OCI-LY3 (cell line): ENCODE data around the gene CDC14C.

Experiments
- H2AFZ ChIP-seq: fragments of 200-600, 300-600 bp; shearing (Covaris generic); 2 replicates; pipeline ENCODE4 v1.6.0; 2014; ENCODE audit warnings: antibody characterized with exemption, low read depth, low read length
- H3K27ac ChIP-seq: fragments of 200-600, 300-600 bp; sonication (generic); 2 replicates; pipeline ENCODE4 v1.5.1; 2014; ENCODE audit warnings: mild to moderate bottlenecking, low read length, moderate library complexity, mixed read lengths
- H3K27me3 ChIP-seq: fragments of 200-600, 300-600 bp; sonication (generic); 2 replicates; pipeline ENCODE4 v1.6.1; 2014; ENCODE audit warnings: low read depth, low read length, mixed read lengths
- H3K36me3 ChIP-seq: fragments of 200-600, 300-600 bp; sonication (generic); replicated peaks from 2 replicates; pipeline ENCODE3; 2014; ENCODE audit warnings: low read depth, low read length, mixed read lengths
- H3K4me1 ChIP-seq: fragments of 300-600, 200-600 bp; sonication (generic); 2 replicates; pipeline ENCODE4 v1.6.1; 2014; ENCODE audit warnings: low read length, mixed read lengths
- H3K4me2 ChIP-seq: fragments of 200-600, 300-600 bp; sonication (generic); 2 replicates; pipeline ENCODE4 v1.6.1; 2014; ENCODE audit warnings: low read length, mixed read lengths
- H3K4me3 ChIP-seq: fragments of 300-600, 200-600 bp; sonication (generic); 2 replicates; pipeline ENCODE4 v1.5.1; 2014; ENCODE audit warnings: antibody characterized with exemption, mild to moderate bottlenecking, low read length, moderate library complexity
- H3K79me2 ChIP-seq: fragments of 300-600, 200-600 bp; shearing (Covaris generic); 2 replicates; pipeline ENCODE4 v1.6.1; 2014; ENCODE audit warnings: mild to moderate bottlenecking, low read length, mixed read lengths
- H3K9ac ChIP-seq: fragments of 300-600, 200-600 bp; shearing (Covaris generic); 2 replicates; pipeline ENCODE4 v1.6.0; 2014; ENCODE audit warnings: mild to moderate bottlenecking, low read length, moderate library complexity
- H3K9me3 ChIP-seq: fragments of 200-600, 300-600 bp; shearing (Covaris generic); 2 replicates; pipeline ENCODE4 v1.6.1; 2014; ENCODE audit warnings: low read length, mixed read lengths; ENCODE audit not compliant: insufficient read depth
- H4K20me1 ChIP-seq: fragments of 200-600, 300-600 bp; sonication (generic); 2 replicates; pipeline ENCODE4 v1.6.1; 2016; ENCODE audit warnings: low read length, mixed read lengths; ENCODE audit not compliant: insufficient read depth
- EZH2phosphoT487 ChIP-seq: fragments of 200-600 bp; shearing (Covaris generic); IDR thresholded peaks from 2 replicates; pipeline ENCODE4 v1.6.1; 2018; ENCODE audit warnings: antibody characterized with exemption, mixed run types, low read depth
- TF ChIP-seq, protein P1 (sequence below): fragments of 200-600, 300-600 bp; sonication (generic); IDR thresholded peaks from 2 replicates; pipeline ENCODE4 v1.5.1; 2014; ENCODE audit warnings: antibody characterized with exemption, low read length, low read depth

CDC14C gene

DNA sequence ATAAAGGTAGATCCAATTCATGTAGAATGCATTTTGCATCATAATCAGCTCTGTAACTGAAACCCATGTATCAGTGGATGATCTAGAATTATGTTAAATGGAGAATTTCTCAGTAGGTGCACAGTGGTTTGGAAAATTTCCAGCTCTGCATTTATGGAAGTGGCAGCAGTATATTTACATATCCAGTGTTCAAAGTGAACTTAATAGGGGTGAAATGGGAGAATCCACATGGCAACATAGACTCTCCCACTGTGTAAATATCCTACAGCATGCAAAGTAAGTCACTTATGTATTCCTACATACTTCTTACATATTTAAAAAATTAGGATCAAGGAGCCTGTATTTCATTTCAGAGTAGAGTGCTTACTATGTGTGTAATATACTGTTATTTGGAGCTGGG lies 35.3 kb downstream of the CDC14C start:
- Histone ChIP-seq H3K4me1 (no peaks in the 10 kb centered on the region), H3K4me3 (no peak overlapping the region), H4K20me1 (no peaks in the 10 kb centered on the region), H3K9me3 (no peaks in the 10 kb centered on the region), H3K27me3 (no peaks in the 10 kb centered on the region), H3K9ac (no peak overlapping the region), H3K79me2 (no peaks in the 10 kb centered on the region), H3K36me3 (no peaks in the 10 kb centered on the region), H3K4me2 (no peak overlapping the region), H3K27ac (no peak overlapping the region), H2AFZ (no peak overlapping the region)
- no peak for TF ChIP-seq EZH2phosphoT487
- TF ChIP-seq, protein P1, sequence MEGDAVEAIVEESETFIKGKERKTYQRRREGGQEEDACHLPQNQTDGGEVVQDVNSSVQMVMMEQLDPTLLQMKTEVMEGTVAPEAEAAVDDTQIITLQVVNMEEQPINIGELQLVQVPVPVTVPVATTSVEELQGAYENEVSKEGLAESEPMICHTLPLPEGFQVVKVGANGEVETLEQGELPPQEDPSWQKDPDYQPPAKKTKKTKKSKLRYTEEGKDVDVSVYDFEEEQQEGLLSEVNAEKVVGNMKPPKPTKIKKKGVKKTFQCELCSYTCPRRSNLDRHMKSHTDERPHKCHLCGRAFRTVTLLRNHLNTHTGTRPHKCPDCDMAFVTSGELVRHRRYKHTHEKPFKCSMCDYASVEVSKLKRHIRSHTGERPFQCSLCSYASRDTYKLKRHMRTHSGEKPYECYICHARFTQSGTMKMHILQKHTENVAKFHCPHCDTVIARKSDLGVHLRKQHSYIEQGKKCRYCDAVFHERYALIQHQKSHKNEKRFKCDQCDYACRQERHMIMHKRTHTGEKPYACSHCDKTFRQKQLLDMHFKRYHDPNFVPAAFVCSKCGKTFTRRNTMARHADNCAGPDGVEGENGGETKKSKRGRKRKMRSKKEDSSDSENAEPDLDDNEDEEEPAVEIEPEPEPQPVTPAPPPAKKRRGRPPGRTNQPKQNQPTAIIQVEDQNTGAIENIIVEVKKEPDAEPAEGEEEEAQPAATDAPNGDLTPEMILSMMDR = no peak

DNA sequence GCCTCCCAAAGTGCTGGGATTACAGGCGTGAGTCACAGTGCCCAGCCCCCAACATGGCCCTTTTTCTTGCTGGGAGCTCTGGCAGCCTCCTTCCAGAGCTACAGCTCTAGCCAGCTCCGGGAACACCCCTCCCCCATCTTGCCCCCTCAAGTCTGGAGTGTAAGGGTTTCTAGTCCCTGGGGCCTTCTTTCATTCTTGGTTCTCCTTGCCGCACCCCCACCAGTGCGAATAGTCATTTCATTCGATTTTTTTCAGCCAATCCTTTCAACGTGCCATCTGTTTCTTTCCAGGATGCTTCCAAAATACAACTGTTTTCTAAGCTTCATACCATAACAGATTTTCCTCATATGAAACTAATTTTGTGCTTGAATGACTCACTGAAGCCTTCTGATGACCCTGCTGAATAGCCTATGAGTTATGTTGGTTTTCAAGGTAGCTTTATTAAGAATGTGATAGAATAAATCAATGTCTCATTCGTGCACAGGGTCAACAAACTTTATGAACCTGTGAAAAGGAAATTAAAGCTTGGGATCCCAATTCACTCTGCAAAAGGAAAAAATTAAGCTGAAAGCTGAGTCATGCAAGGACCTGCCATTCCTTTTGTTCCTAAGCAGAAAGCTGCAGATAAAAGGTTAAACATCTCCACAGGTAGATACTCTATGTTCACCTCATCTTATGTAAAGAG lies 38.6 kb downstream of the CDC14C start:
- no peaks in the 10 kb centered on the region for H3K36me3 ChIP-seq
- no peaks in the 10 kb centered on the region for H3K9me3 ChIP-seq
- H3K4me2 ChIP-seq = no peak overlapping the region
- H2AFZ ChIP-seq = no peak overlapping the region
- H3K79me2 ChIP-seq = no peaks in the 10 kb centered on the region
- no peak overlapping the region for H3K9ac ChIP-seq
- H3K27me3 ChIP-seq = no peaks in the 10 kb centered on the region
- H3K4me1 ChIP-seq = no peaks in the 10 kb centered on the region
- H3K27ac ChIP-seq = no peak overlapping the region
- H4K20me1 ChIP-seq = no peaks in the 10 kb centered on the region
- no peak overlapping the region for H3K4me3 ChIP-seq
- TF ChIP-seq EZH2phosphoT487 = no peak
- TF ChIP-seq, protein P1 = no peak

DNA sequence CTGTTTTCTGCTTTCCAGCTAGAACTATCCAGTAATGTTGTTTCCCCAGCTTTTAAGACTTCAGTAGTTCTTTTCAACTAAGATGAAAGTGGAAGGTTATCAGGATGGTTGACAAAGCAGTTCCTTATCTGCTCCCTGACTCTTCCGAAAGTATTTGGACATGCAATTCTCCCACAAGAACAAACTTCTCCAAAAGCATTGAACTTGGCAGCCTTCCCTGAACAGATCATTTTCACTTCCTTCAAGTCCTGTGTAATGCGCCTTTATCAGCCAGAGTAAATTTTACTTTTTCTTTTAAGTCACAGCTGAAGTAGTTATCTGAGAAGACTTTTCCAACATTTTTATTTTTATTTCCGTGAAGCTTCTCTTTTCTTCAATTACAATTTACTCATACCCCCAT lies 39.7 kb downstream of the CDC14C start:
- Histone ChIP-seq H3K27me3 (no peaks in the 10 kb centered on the region), H3K4me1 (no peaks in the 10 kb centered on the region), H3K4me3 (no peak overlapping the region), H2AFZ (no peak overlapping the region), H3K9me3 (no peaks in the 10 kb centered on the region), H3K36me3 (no peaks in the 10 kb centered on the region), H3K27ac (no peak overlapping the region), H4K20me1 (no peaks in the 10 kb centered on the region), H3K4me2 (no peak overlapping the region), H3K9ac (no peak overlapping the region), H3K79me2 (no peaks in the 10 kb centered on the region)
- no peak for TF ChIP-seq EZH2phosphoT487
- TF ChIP-seq, protein P1 = no peak

DNA sequence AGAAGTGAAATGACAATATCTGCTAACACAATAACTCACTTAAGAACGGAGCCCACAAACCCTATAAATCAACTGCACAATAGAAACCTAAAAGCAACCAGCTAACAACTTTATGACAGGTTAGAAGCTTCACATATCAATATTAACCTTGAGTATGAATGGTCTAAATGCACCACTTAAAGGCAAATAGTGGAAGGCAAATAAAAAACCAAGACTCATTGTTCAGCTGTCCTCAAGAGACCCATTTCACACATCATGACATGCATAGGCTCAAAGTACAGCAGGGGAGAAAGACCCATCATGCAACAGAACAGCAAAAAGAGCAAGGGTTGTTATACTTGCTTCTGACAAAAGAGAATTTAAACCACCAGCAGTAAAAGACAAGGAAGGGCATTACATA lies 46.8 kb downstream of the CDC14C start:
- H3K27me3 ChIP-seq = no peaks in the 10 kb centered on the region
- no peak overlapping the region for H3K27ac ChIP-seq
- no peaks in the 10 kb centered on the region for H3K79me2 ChIP-seq
- H3K9me3 ChIP-seq = no peaks in the 10 kb centered on the region
- H3K36me3 ChIP-seq = no peaks in the 10 kb centered on the region
- no peak overlapping the region for H2AFZ ChIP-seq
- H3K9ac ChIP-seq = no peak overlapping the region
- no peaks in the 10 kb centered on the region for H4K20me1 ChIP-seq
- no peak overlapping the region for H3K4me3 ChIP-seq
- H3K4me1 ChIP-seq = no peaks in the 10 kb centered on the region
- TF ChIP-seq, protein P1 = no peak
- TF ChIP-seq EZH2phosphoT487 = no peak
- H3K4me2 ChIP-seq = no peak overlapping the region
